ENCODE data around the gene CCSER1. TPM values are rescaled to one million over a fixed set of nuclear protein-coding genes. Genes with fewer than 3 reads are reported as not detected.

Gene CCSER1
- total and polyA plus RNA-seq, 2 donors (not counting 1 experiment from before 2014, with no cell fraction given): 10.7 to 39.5 TPM

GRCh38 chr4:90281541-90282355, 154.6 kb downstream of the CCSER1 start:
- no peak overlapping the region for H3K27ac ChIP-seq (ENCODE audit: low read length in 2 of 2)
- no peak for TF ChIP-seq EZH2 (IDR thresholded peaks at IDR 0.05; ENCODE audit: borderline replicate concordance, insufficient read depth, low read depth, low read length, poor library complexity, severe bottlenecking)
- TF ChIP-seq, protein P1, sequence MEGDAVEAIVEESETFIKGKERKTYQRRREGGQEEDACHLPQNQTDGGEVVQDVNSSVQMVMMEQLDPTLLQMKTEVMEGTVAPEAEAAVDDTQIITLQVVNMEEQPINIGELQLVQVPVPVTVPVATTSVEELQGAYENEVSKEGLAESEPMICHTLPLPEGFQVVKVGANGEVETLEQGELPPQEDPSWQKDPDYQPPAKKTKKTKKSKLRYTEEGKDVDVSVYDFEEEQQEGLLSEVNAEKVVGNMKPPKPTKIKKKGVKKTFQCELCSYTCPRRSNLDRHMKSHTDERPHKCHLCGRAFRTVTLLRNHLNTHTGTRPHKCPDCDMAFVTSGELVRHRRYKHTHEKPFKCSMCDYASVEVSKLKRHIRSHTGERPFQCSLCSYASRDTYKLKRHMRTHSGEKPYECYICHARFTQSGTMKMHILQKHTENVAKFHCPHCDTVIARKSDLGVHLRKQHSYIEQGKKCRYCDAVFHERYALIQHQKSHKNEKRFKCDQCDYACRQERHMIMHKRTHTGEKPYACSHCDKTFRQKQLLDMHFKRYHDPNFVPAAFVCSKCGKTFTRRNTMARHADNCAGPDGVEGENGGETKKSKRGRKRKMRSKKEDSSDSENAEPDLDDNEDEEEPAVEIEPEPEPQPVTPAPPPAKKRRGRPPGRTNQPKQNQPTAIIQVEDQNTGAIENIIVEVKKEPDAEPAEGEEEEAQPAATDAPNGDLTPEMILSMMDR (IDR thresholded peaks at IDR 0.05): no peak
- no peaks in the 10 kb centered on the region for H3K79me2 ChIP-seq (ENCODE audit: control insufficient read depth, insufficient read depth, low read length)
- no peaks in the 10 kb centered on the region for H3K36me3 ChIP-seq (replicated peaks in 1 of 2; ENCODE audit: control extremely low read depth in 1 of 2, control insufficient read depth in 1 of 2, extremely low read depth in 1 of 2, insufficient read depth in 2 of 2, low read length in 1 of 2)
- ChIA-PET CTCF (no interaction called here), POLR2A (no interaction called here)
- DNase-seq: no peak
- H3K4me2 ChIP-seq (replicated peaks; ENCODE audit: low read depth, low read length, poor library complexity, severe bottlenecking): no peak overlapping the region
- no peak overlapping the region for H3K4me3 ChIP-seq (ENCODE audit: control extremely low read depth in 1 of 5, extremely low read depth in 1 of 5, insufficient read depth in 1 of 5, low read depth in 2 of 5, low read length in 4 of 5)
- WGBS (ENCODE audit: insufficient coverage): no CpG with 5 or more reads among the region's 5 CpGs
- H4K20me1 ChIP-seq (ENCODE audit: control insufficient read depth, insufficient read depth, low read length, poor library complexity, severe bottlenecking): no peaks in the 10 kb centered on the region
- Mint-ChIP-seq H3K9me3 (ENCODE audit: insufficient read depth) (no peaks in the 10 kb centered on the region), H3K4me1 (no peaks in the 10 kb centered on the region), H3K27ac (no peak overlapping the region), H3K4me3 (no peak overlapping the region), H3K27me3 (no peaks in the 10 kb centered on the region)
- intact Hi-C loops (cut with micrococcal nuclease): loop anchor here (10.0 kb wide), 1 partner anchor 357 kb away; no protein-coding TSS in a partner anchor
- no peaks in the 10 kb centered on the region for H3K9me3 ChIP-seq (ENCODE audit: control extremely low read depth in 1 of 3, control insufficient read depth in 2 of 3, insufficient read depth in 1 of 3, low read length in 2 of 3)
- no peaks in the 10 kb centered on the region for H3K27me3 ChIP-seq (replicated peaks in 1 of 4; ENCODE audit: control extremely low read depth in 1 of 4, control insufficient read depth in 3 of 4, insufficient read depth in 4 of 4, low read length in 3 of 4)
- ATAC-seq (ENCODE audit: low read depth): no peak
- peaks cover 0 to 4% of the 10 kb centered on the region in 2 donors for H3K4me1 ChIP-seq (ENCODE audit: control insufficient read depth in 2 of 2, insufficient read depth in 2 of 2, low read length in 2 of 2)
- H2AFZ ChIP-seq (ENCODE audit: insufficient read depth, low read depth, low read length, poor library complexity, severe bottlenecking): no peak overlapping the region
- H3K9ac ChIP-seq (ENCODE audit: low read length): no peak overlapping the region

DNA sequence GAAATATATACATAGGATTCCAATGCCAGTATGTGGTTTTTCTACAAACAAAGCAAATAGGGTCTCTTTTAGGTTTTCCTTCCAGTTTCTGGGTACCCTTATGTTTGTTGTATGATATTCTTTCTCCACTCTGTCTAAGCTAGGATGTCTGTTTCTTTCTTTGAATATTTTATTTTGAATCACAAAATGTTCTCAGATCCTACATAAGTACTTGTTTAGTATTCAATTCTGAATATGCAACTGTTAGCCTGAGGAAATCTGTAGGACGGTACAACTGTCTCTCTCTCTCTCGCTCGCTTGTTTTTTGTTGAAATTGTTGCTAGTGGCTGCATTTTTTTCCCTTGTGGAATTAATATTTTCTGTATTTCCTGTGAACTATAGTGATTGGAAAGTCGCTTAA, 163.2 kb downstream of the CCSER1 start:
- no CpG with 5 or more reads among the region's 4 CpGs for WGBS (ENCODE audit: insufficient coverage)
- no peaks in the 10 kb centered on the region for H4K20me1 ChIP-seq (ENCODE audit: control insufficient read depth, insufficient read depth, low read length, poor library complexity, severe bottlenecking)
- no peaks in the 10 kb centered on the region for H3K27me3 ChIP-seq (replicated peaks in 1 of 4; ENCODE audit: control extremely low read depth in 1 of 4, control insufficient read depth in 3 of 4, insufficient read depth in 4 of 4, low read length in 3 of 4)
- no peaks in the 10 kb centered on the region for H3K9me3 ChIP-seq (ENCODE audit: control extremely low read depth in 1 of 3, control insufficient read depth in 2 of 3, insufficient read depth in 1 of 3, low read length in 2 of 3)
- intact Hi-C loops (cut with micrococcal nuclease): no loop called here
- DNase-seq (no peak), ATAC-seq (ENCODE audit: low read depth) (no peak)
- CTCF ChIA-PET: no interaction called here
- no peak overlapping the region for H3K4me3 Mint-ChIP-seq
- no peaks in the 10 kb centered on the region for H3K4me1 Mint-ChIP-seq
- POLR2A ChIA-PET: no interaction called here
- H3K27ac Mint-ChIP-seq: no peak overlapping the region
- H2AFZ ChIP-seq (ENCODE audit: insufficient read depth, low read depth, low read length, poor library complexity, severe bottlenecking): no peak overlapping the region
- H3K4me3 ChIP-seq (ENCODE audit: control extremely low read depth in 1 of 5, extremely low read depth in 1 of 5, insufficient read depth in 1 of 5, low read depth in 2 of 5, low read length in 4 of 5): no peak overlapping the region
- no peak overlapping the region for H3K4me2 ChIP-seq (replicated peaks; ENCODE audit: low read depth, low read length, poor library complexity, severe bottlenecking)
- no peaks in the 10 kb centered on the region for H3K4me1 ChIP-seq (ENCODE audit: control insufficient read depth in 2 of 2, insufficient read depth in 2 of 2, low read length in 2 of 2)
- no peaks in the 10 kb centered on the region for H3K9me3 Mint-ChIP-seq (ENCODE audit: insufficient read depth)
- no peaks in the 10 kb centered on the region for H3K27me3 Mint-ChIP-seq
- H3K9ac ChIP-seq (ENCODE audit: low read length): no peak overlapping the region
- H3K27ac ChIP-seq (ENCODE audit: low read length in 2 of 2): no peak overlapping the region
- H3K36me3 ChIP-seq (replicated peaks in 1 of 2; ENCODE audit: control extremely low read depth in 1 of 2, control insufficient read depth in 1 of 2, extremely low read depth in 1 of 2, insufficient read depth in 2 of 2, low read length in 1 of 2): no peaks in the 10 kb centered on the region
- TF ChIP-seq EZH2 (IDR thresholded peaks at IDR 0.05; ENCODE audit: borderline replicate concordance, insufficient read depth, low read depth, low read length, poor library complexity, severe bottlenecking): no peak
- TF ChIP-seq, protein P1 (IDR thresholded peaks at IDR 0.05): no peak
- peaks cover under 1% of the 10 kb centered on the region for H3K79me2 ChIP-seq (ENCODE audit: control insufficient read depth, insufficient read depth, low read length)

Measured in B cell (primary cell).